Activated CD8-positive, alpha-beta memory T cell treated with anti-CD3 and anti-CD28 coated beads, Interleukin-2, amount 10 ng/mL, durations not matched to agents 7 days and 5 days (primary cell): Measurements from ENCODE around the gene MED25. TPM values are rescaled to one million over a fixed set of nuclear protein-coding genes. Genes with fewer than 3 reads are reported as not detected.

Source experiments
- ATAC-seq: fragments of 150-1000 bp; cut with Tn5 transposase; one replicate; pipeline ENCODE4 v1.10.0; 2021; ENCODE audit warnings: moderate library complexity
- CTCF ChIA-PET: fragments of 350-600 bp; sonication (Branson Sonifier 250); formaldehyde crosslinking; loops from one replicate; lab custom pipeline; 2021; ENCODE audit warnings: antibody characterized with exemption; lab: Charles Lee
- DNase-seq: peaks from one replicate; pipeline ENCODE4 v3.0.0-alpha.2; 2020
- H3K27ac Mint-ChIP-seq: one replicate; pipeline ENCODE4 v1.8.0; 2021; ENCODE audit warnings: mild to moderate bottlenecking, mixed read lengths
- H3K27me3 Mint-ChIP-seq: one replicate; pipeline ENCODE4 v1.8.0; 2021; ENCODE audit warnings: mixed read lengths
- H3K36me3 Mint-ChIP-seq: one replicate; pipeline ENCODE4 v1.8.0; 2021; ENCODE audit warnings: mild to moderate bottlenecking, mixed read lengths
- H3K4me1 Mint-ChIP-seq: one replicate; pipeline ENCODE4 v1.8.0; 2021; ENCODE audit warnings: mixed read lengths
- H3K4me3 Mint-ChIP-seq: one replicate; pipeline ENCODE4 v1.8.0; 2021; ENCODE audit warnings: mild to moderate bottlenecking, moderate library complexity, mixed read lengths
- H3K9me3 Mint-ChIP-seq: one replicate; pipeline ENCODE4 v1.8.0; 2022; ENCODE audit warnings: low read depth, mixed read lengths
- microRNA-seq: library from miRNA; unstranded; fragments of <30 nt; microRNA quantifications from one replicate; pipeline ENCODE4 v1.2.0, GENCODE V29; 2022
- total RNA-seq, 2 experiments: library from RNA; stranded (reverse); gene quantifications; one replicate each; pipeline ENCODE4 v1.2.3, GENCODE V29; 2021

The MED25 gene
- total RNA-seq, 2 experiments from 2014 or later, result 57.5 to 70.5 TPM

DNA sequence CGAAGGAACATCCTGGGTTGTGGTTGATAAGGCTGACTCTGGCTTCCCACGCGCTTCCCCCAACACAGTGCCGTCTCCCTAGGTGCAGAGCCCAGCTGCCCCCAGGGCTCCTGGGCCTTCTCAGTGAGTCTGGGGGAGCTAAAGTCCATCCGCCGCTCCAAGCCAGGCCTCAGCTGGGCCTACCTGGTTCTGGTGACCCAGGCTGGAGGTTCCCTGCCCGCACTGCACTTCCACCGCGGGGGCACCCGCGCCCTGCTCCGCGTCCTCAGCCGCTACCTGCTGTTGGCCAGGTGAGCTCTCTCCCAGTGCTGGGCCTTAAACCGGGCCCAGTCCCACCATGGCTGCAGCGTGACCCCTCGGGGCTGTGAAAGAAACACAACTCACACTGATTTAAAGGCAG lies 63.1 kb downstream of the MED25 start:
- ATAC-seq (no peak), DNase-seq (no peak)
- Mint-ChIP-seq H3K4me3 (no peak overlapping the region), H3K9me3 (no peaks in the 10 kb centered on the region), H3K27me3 (no peaks in the 10 kb centered on the region), H3K4me1 (peaks cover 16% of the 10 kb centered on the region), H3K36me3 (peaks cover 12% of the 10 kb centered on the region), H3K27ac (no peak overlapping the region)
- CTCF ChIA-PET, result interaction anchor here (1.0 kb wide), 1 partner anchor 9 kb away, joined by 5 read pairs; no protein-coding TSS in a partner anchor

DNA sequence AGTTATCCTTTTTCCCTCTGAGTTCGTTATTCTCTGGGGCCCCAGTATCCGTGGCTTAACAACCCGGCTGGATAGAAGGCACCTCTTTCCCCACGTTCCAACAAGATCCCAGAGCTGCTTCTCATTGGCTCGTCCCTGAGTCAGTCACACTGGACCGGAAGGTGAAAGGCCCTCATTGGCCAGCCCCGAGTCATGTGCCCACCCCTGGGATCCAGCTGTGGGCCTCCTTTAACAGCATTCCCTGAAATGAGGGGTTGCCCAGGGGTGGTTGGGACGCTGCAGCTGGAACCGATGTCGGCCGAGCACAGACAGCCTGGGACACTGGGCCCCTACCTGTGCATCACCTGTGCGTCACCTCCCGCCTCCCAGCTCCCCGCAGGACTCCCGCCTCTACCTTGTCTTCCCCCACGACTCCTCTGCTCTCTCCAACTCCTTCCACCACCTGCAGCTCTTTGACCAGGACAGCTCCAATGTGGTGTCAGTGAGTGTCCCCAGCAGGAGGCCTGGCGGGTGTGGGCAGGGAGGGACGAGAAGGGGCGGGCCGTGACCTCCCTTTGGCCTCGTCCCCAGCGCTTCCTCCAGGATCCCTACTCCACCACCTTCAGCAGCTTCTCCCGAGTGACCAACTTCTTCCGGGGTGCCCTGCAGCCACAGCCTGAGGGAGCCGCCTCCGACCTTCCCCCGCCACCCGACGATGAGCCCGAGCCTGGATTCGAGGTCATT lies 63.7 kb downstream of the MED25 start:
- CTCF ChIA-PET, result interaction anchor here (1.0 kb wide), 1 partner anchor 8 kb away, joined by 5 read pairs; no protein-coding TSS in a partner anchor
- Mint-ChIP-seq H3K9me3 (no peaks in the 10 kb centered on the region), H3K27ac (no peak overlapping the region), H3K4me1 (peaks cover 16% of the 10 kb centered on the region), H3K36me3 (peaks cover 12% of the 10 kb centered on the region), H3K27me3 (no peaks in the 10 kb centered on the region), H3K4me3 (no peak overlapping the region)
- no peak for DNase-seq
- no peak for ATAC-seq

DNA sequence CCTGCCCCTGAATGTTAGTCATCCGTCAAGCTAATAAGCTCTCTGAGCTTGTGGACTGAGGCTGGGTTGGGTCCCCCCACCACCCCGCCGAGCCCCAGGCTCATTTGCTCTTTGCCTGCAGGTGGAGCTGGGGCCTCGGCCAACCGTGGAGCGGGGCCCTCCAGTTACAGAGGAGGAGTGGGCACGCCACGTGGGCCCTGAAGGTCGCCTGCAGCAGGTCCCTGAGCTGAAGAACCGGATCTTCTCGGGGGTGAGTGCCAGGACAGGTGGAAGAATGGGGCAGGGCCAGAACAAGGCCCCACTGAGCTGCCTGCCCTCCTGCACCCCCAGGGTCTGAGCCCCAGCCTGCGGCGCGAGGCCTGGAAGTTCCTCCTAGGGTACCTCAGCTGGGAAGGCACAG lies 64.6 kb downstream of the MED25 start:
- Mint-ChIP-seq H3K4me1 (peaks cover 16% of the 10 kb centered on the region), H3K4me3 (no peak overlapping the region), H3K9me3 (no peaks in the 10 kb centered on the region), H3K27ac (no peak overlapping the region), H3K36me3 (peaks cover 12% of the 10 kb centered on the region), H3K27me3 (no peaks in the 10 kb centered on the region)
- CTCF ChIA-PET, result no interaction called here
- no peak for ATAC-seq
- DNase-seq, result no peak

DNA sequence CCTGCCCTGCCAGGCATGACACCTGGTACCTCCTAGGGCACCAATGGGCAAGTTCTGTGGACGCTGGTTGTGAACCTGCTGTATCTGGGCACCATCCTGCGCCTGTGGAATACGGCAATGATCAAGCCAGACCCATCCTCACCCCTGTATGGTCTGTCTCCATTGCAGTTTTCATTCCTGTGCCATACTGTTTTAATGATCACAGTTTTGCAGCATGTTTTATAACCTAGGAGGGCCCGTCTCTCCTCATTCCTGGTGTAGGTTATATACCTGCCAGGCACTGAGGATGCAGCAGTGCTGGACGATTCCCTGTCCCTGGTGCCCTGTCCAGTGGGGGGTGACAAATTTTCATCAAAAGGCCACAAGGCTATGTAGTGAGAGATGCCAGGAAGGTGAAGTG lies 65.0 kb downstream of the MED25 start:
- H3K9me3 Mint-ChIP-seq, result no peaks in the 10 kb centered on the region
- DNase-seq (no peak), ATAC-seq (no peak)
- H3K36me3 Mint-ChIP-seq, result peaks cover 12% of the 10 kb centered on the region
- no peaks in the 10 kb centered on the region for H3K27me3 Mint-ChIP-seq
- H3K4me1 Mint-ChIP-seq, result peaks cover 14% of the 10 kb centered on the region
- no peak overlapping the region for H3K4me3 Mint-ChIP-seq
- H3K27ac Mint-ChIP-seq, result no peak overlapping the region
- CTCF ChIA-PET, result no interaction called here

DNA sequence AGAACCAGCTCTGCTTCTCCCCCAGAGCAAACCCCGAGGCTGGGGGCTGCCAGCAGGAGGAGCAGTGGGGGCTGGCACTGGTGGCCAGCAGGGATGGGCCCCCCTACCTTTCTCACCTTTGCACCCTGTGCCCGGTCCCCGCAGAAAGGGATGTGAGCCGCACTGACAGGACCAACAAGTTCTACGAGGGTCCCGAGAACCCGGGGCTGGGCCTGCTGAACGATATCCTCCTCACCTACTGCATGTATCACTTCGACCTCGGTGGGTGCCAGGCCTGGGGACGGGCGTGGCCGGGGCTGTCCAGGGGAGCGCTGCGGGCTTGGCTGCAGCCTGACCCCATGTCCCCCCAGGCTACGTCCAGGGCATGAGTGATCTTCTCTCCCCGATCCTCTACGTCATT lies 66.0 kb downstream of the MED25 start:
- Mint-ChIP-seq H3K27me3 (no peaks in the 10 kb centered on the region), H3K4me3 (no peak overlapping the region), H3K36me3 (peaks cover 12% of the 10 kb centered on the region), H3K9me3 (no peaks in the 10 kb centered on the region), H3K4me1 (peaks cover 4% of the 10 kb centered on the region), H3K27ac (no peak overlapping the region)
- ATAC-seq (no peak), DNase-seq (no peak)
- CTCF ChIA-PET, result interaction anchor here (0.7 kb wide), 1 partner anchor 9 kb away, joined by 3 read pairs; no protein-coding TSS in a partner anchor

DNA sequence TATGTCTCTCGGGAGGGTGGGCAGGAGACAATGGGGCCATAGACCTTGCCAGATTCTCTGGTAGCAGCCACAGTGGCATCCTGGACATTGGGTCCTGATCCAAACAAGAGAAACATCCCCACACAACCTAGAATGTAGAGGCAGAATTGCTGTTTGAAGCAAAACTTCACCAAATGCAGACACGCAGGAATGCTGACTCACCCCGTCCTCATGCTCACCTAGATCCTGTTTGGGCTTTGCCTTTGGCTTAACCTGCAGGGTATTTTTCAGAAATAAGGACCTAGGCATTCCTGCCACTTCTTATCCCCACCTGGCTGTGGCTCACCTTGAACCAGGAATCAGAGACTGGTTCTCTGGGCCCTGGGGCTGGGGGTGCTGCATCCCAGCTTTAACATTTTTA lies 66.7 kb downstream of the MED25 start:
- DNase-seq (no peak), ATAC-seq (no peak)
- peaks cover 11% of the 10 kb centered on the region for H3K36me3 Mint-ChIP-seq
- CTCF ChIA-PET, result interaction anchor here (0.7 kb wide), 1 partner anchor 8 kb away, joined by 3 read pairs; no protein-coding TSS in a partner anchor
- no peaks in the 10 kb centered on the region for H3K27me3 Mint-ChIP-seq
- H3K27ac Mint-ChIP-seq, result no peak overlapping the region
- H3K9me3 Mint-ChIP-seq, result no peaks in the 10 kb centered on the region
- H3K4me3 Mint-ChIP-seq, result no peak overlapping the region
- H3K4me1 Mint-ChIP-seq, result peaks cover 2% of the 10 kb centered on the region

Small RNAs within 50 kb of the gene (microRNA-seq; reads per million reads assigned to microRNA genes)
- gene MIR4749 (not detected), gene MIR6799 (not detected), gene MIR6800 (not detected)

Other genes starting within 250 kb of the MED25 start
- 10 to 100 TPM; 77.3 to 96.1 TPM for gene NOSIP, start 237.7 kb upstream of the MED25 start, total RNA-seq
- 1 to 10 TPM in 1 of 2 experiments, under 1 TPM in 1; 0.49 to 2.4 TPM for gene PRRG2, start 237.0 kb upstream of the MED25 start, total RNA-seq
- 10 to 100 TPM; 34.8 to 46.5 TPM for gene PRR12, start 227.1 kb upstream of the MED25 start, total RNA-seq
- 1 to 10 TPM; 6.6 to 9.6 TPM for gene RRAS, start 178.1 kb upstream of the MED25 start, total RNA-seq
- gene SCAF1, start 176.1 kb upstream of the MED25 start, total RNA-seq, result 10 to 100 TPM; 78.8 to 79.3 TPM
- gene IRF3, start 152.4 kb upstream of the MED25 start, total RNA-seq, result 100 to 1,000 TPM; 159 to 170 TPM
- 10 to 100 TPM; 90.6 to 94.5 TPM for gene BCL2L12, start 152.4 kb upstream of the MED25 start, total RNA-seq
- gene PRMT1, start 141.0 kb upstream of the MED25 start, total RNA-seq, result 100 to 1,000 TPM; 145 to 257 TPM
- 1 to 10 TPM; 2.7 to 3.5 TPM for gene ADM5, start 128.7 kb upstream of the MED25 start, total RNA-seq
- gene CPT1C, start 127.2 kb upstream of the MED25 start, total RNA-seq, result 1 to 10 TPM; 1.6 TPM
- 1 to 10 TPM in 1 of 2 experiments, under 1 TPM in 1; 0.47 to 1.3 TPM for gene TSKS, start 55.0 kb upstream of the MED25 start, total RNA-seq
- 100 to 1,000 TPM in 1 of 2 experiments, 10 to 100 TPM in 1; 85.3 to 102 TPM for gene AP2A1, start 51.3 kb upstream of the MED25 start, total RNA-seq
- 10 to 100 TPM; 20.1 to 23.0 TPM for gene FUZ, start 5.0 kb upstream of the MED25 start, total RNA-seq
- 10 to 100 TPM; 78.2 to 79.4 TPM for gene PTOV1, start 32.9 kb downstream of the MED25 start, total RNA-seq
- 100 to 1,000 TPM; 130 to 133 TPM for gene PNKP, start 49.3 kb downstream of the MED25 start, total RNA-seq
- 10 to 100 TPM; 13.4 to 21.2 TPM for gene AKT1S1, start 59.1 kb downstream of the MED25 start, total RNA-seq
- 10 to 100 TPM; 26.2 to 39.3 TPM for gene TBC1D17, start 59.4 kb downstream of the MED25 start, total RNA-seq
- 10 to 100 TPM in 1 of 2 experiments, 1 to 10 TPM in 1; 1.7 to 12.3 TPM for gene IL4I1, start 78.6 kb downstream of the MED25 start, total RNA-seq
- 10 to 100 TPM in 1 of 2 experiments, 1 to 10 TPM in 1; 8.4 to 13.7 TPM for gene ATF5, start 110.9 kb downstream of the MED25 start, total RNA-seq
- gene NUP62, start 111.2 kb downstream of the MED25 start, total RNA-seq, result 100 to 1,000 TPM; 128 to 192 TPM
- gene SIGLEC11, start 142.9 kb downstream of the MED25 start, total RNA-seq, result not detected
- 10 to 100 TPM; 70.5 to 71.3 TPM for gene VRK3, start 207.1 kb downstream of the MED25 start, total RNA-seq
- gene ZNF473, start 207.7 kb downstream of the MED25 start, total RNA-seq, result 1 to 10 TPM; 7.9 to 8.4 TPM